K562 (cell line): ENCODE measurements around the gene RDH5. TPM values are rescaled to one million over a fixed set of nuclear protein-coding genes. Genes with fewer than 3 reads are reported as not detected.

Experiments used
- CBX2 ChIP-seq: fragments of 200-600 bp; sonication (generic); IDR thresholded peaks from one replicate; pipeline ENCODE4 v1.6.1; 2012; ENCODE audit warnings: mild to moderate bottlenecking, low read length, inconsistent platforms; ENCODE audit not compliant: insufficient read depth, poor library complexity, severe bottlenecking
- EGR1 ChIP-seq: fragments of 450-650 bp; conservative IDR thresholded peaks from 2 replicates; pipeline ENCODE4 v1.6.1; 2017; ENCODE audit warnings: mild to moderate bottlenecking
- ETV6 ChIP-seq, 3 experiments: fragments of 150-350 bp in 1 of 3; sonication (generic) in 1 of 3; formaldehyde crosslinking in 1 of 3; IDR thresholded peaks; 2 replicates each; pipeline versions ENCODE4 v1.6.1 to v1.8.0; 2014 to 2022; ENCODE audit warnings: borderline replicate concordance in 2 of 3, low read depth in 2 of 3, antibody characterized with exemption in 1 of 3, low read length in 1 of 3, mild to moderate bottlenecking in 1 of 3, missing genetic modification reagents in 1 of 3
- HDAC8 ChIP-seq: fragments of 450-650 bp; IDR thresholded peaks from 2 replicates; pipeline ENCODE4 v1.6.1; 2016; ENCODE audit warnings: mild to moderate bottlenecking, missing genetic modification characterization, moderate library complexity, missing compliant biosample characterization
- HMG20A ChIP-seq: fragments of 450-650 bp; formaldehyde crosslinking; conservative IDR thresholded peaks from 2 replicates; pipeline ENCODE4 v1.4.0; 2020; ENCODE audit warnings: mild to moderate bottlenecking, mixed read lengths
- MEF2A ChIP-seq: IDR thresholded peaks from 2 replicates; pipeline ENCODE4 v1.6.1; 2011; ENCODE audit warnings: low read depth, mild to moderate bottlenecking, low read length, moderate library complexity; ENCODE audit not compliant: control insufficient read depth
- MTA1 ChIP-seq: fragments of 450-650 bp; IDR thresholded peaks from 2 replicates; pipeline ENCODE4 v1.6.1; 2017; ENCODE audit warnings: borderline replicate concordance
- NBN ChIP-seq: fragments of 450-650 bp; IDR thresholded peaks from 2 replicates; pipeline ENCODE4 v1.6.1; 2016; ENCODE audit warnings: low read depth, mild to moderate bottlenecking
- NCOA2 ChIP-seq, 2 experiments: fragments of 450-650 bp; IDR thresholded peaks; 2 replicates each; pipeline ENCODE4 v1.6.1; 2018; ENCODE audit warnings: mild to moderate bottlenecking in 2 of 2, moderate library complexity in 1 of 2; ENCODE audit not compliant: partially characterized antibody in 2 of 2
- PHF8 ChIP-seq: fragments of 200-600 bp; sonication (generic); IDR thresholded peaks from 2 replicates; pipeline ENCODE4 v1.6.1; 2012; ENCODE audit warnings: mixed run types, mild to moderate bottlenecking, inconsistent platforms, low read length, moderate library complexity, borderline replicate concordance
- PTTG1 ChIP-seq: fragments of 450-650 bp; IDR thresholded peaks from 2 replicates; pipeline ENCODE4 v1.6.1; 2016; ENCODE audit warnings: low read depth, mild to moderate bottlenecking, missing genetic modification characterization, missing compliant biosample characterization
- PYGO2 ChIP-seq: fragments of 450-650 bp; IDR thresholded peaks from 2 replicates; pipeline ENCODE4 v1.6.1; 2016; ENCODE audit warnings: mild to moderate bottlenecking, missing genetic modification characterization, moderate library complexity, missing compliant biosample characterization
- RFX1 ChIP-seq: fragments of 450-650 bp; IDR thresholded peaks from 2 replicates; pipeline ENCODE4 v1.6.1; 2016; ENCODE audit warnings: mild to moderate bottlenecking, moderate library complexity
- SUPT5H ChIP-seq: fragments of 450-650 bp; IDR thresholded peaks from 2 replicates; pipeline ENCODE4 v1.6.1; 2016
- TFAM ChIP-seq: fragments of 250-450 bp; sonication (Bioruptor Pico); conservative IDR thresholded peaks from 2 replicates; pipeline ENCODE4 v1.5.0; 2021; ENCODE audit warnings: mild to moderate bottlenecking, moderate library complexity
- ZC3H8 ChIP-seq: fragments of 450-650 bp; IDR thresholded peaks from 2 replicates; pipeline ENCODE4 v1.6.1; 2017
- ZFP1 ChIP-seq: fragments of 450-650 bp; formaldehyde crosslinking; IDR thresholded peaks from 2 replicates; pipeline ENCODE4 v1.4.0; 2020; ENCODE audit warnings: mild to moderate bottlenecking, mixed read lengths
- ZNF76 ChIP-seq: fragments of 250-450 bp; sonication (Bioruptor Pico); IDR thresholded peaks from 2 replicates; pipeline ENCODE4 v1.4.0; 2020; ENCODE audit warnings: mild to moderate bottlenecking, moderate library complexity, borderline replicate concordance
- polyA plus RNA-seq, 8 experiments: library from polyadenylated mRNA; depleted of rRNA in 4 of 8; stranded (reverse) in 5 of 8; unstranded in 3 of 8; fragments of >200 nt; fragmentation: Nextera tagmentation in 2 of 8; fragmentation: Illumina TruSeq in 1 of 8; extraction: Ambion mirVana in 2 of 8; extraction: Trizol in 1 of 8; gene quantifications; 2 replicates each; pipeline versions ENCODE4 v1.2.1 to v1.2.3, GENCODE V29; 2011 to 2014; ENCODE audit warnings: inconsistent platforms in 1 of 8, missing spikeins in 1 of 8
- total RNA-seq, 7 experiments: library from RNA; depleted of rRNA in 6 of 7; stranded (reverse); fragments of >200 nt in 6 of 7; fragmentation: Illumina TruSeq in 2 of 7; extraction: Trizol in 2 of 7; gene quantifications; 2 replicates each; pipeline versions ENCODE4 v1.2.1 to v1.2.3, GENCODE V29; 2011 to 2021; ENCODE audit warnings: low replicate concordance in 1 of 7
- TF ChIP-seq, protein P1 (sequence below): fragments of 450-650 bp; IDR thresholded peaks from one replicate; pipeline ENCODE4 v1.6.1; 2018; ENCODE audit warnings: mild to moderate bottlenecking, moderate library complexity; ENCODE audit not compliant: partially characterized antibody
- TF ChIP-seq, protein P2 (sequence below): sonication (generic); formaldehyde crosslinking; IDR thresholded peaks from 2 replicates; pipeline ENCODE4 v1.5.0; 2020; ENCODE audit warnings: missing genetic modification reagents
- TF ChIP-seq, protein P3 (sequence below): fragments of 250-450 bp; sonication (Bioruptor Pico); IDR thresholded peaks from 2 replicates; pipeline ENCODE4 v1.4.0; 2020; ENCODE audit warnings: mild to moderate bottlenecking, moderate library complexity, borderline replicate concordance
- TF ChIP-seq, protein P4 (sequence below): fragments of 450-650 bp; IDR thresholded peaks from 2 replicates; pipeline ENCODE4 v1.6.1; 2016

The RDH5 gene
- total and polyA plus RNA-seq, 9 of the 15 experiments (the other 6 are each of a cell fraction or from before 2014, with no cell fraction given), result 0.28 to 2.0 (median 1.1) TPM; not detected in 1

DNA sequence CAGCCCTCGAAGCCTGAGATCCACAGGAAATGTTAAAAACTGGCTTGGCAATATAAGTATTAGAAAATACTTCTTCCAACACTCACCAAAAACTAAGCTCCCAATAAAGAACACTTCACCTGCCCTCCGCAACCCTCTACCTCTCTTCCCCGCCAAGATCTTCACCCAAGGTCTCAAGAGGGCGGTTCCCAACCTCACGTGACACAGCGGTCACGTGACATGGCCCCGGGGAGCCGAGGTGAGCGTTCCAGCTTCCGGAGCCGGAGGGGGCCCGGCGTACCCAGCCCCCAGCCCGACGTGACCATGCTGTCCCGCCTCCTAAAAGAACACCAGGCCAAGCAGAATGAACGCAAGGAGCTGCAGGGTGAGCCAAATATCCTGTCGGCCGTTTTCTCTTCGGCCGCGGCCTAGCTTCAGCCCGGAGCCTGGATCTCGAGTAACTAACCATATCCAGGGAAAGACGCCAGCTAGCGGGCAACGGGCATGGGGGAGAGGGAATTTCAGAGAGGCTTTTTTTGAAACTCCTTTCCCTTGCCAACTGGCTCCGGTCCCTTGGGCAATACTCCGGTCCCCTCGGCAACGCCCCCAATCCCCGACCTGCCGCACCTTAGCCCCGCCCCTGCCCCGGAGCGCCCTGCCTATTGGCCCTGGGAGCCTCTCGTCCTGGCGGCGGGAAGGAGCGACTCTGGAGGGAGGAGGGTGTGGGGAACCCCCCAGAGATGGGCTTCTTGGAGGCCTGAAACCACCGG is 4.2 kb upstream of the RDH5 start, which contains the start of gene BLOC1S1 (continued):
- TF ChIP-seq, protein P1, sequence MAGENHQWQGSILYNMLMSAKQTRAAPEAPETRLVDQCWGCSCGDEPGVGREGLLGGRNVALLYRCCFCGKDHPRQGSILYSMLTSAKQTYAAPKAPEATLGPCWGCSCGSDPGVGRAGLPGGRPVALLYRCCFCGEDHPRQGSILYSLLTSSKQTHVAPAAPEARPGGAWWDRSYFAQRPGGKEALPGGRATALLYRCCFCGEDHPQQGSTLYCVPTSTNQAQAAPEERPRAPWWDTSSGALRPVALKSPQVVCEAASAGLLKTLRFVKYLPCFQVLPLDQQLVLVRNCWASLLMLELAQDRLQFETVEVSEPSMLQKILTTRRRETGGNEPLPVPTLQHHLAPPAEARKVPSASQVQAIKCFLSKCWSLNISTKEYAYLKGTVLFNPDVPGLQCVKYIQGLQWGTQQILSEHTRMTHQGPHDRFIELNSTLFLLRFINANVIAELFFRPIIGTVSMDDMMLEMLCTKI, result no peak
- TF ChIP-seq TFAM (no peak), ZNF76 (CRISPR knock-in tag) (no peak), ETV6 (IDR thresholded peaks at IDR 0.05; ENCODE audit: borderline replicate concordance in 1 of 2, low read depth in 2 of 2, low read length in 1 of 2) (peak in 1 of 2 experiments; percentile 35; a peak in 1 of 4 replicates), ETV6 (CRISPR knock-in tag; IDR thresholded peaks at IDR 0.05; ENCODE audit: borderline replicate concordance) (0 out of 2 replicates have a peak, but pooled peaks have one; percentile 56), HMG20A (CRISPR knock-in tag) (no peak), SUPT5H (peak; percentile 66; the same call in 1 of the 2 replicates), PYGO2 (tag) (no peak), MEF2A (peak; percentile 69), NCOA2 (IDR thresholded peaks at IDR 0.05; ENCODE audit: partially characterized antibody in 2 of 2) (no peak), EGR1 (no peak; the same call in 1 of the 2 replicates), PTTG1 (tag) (no peak), CBX2 (no peak), HDAC8 (tag) (no peak), ZC3H8 (no peak), RFX1 (peak; percentile 79), PHF8 (peak; percentile 98), NBN (peak; percentile 83), MTA1 (0 out of 2 replicates have a peak, but pooled peaks have one; percentile 17), ZFP1 (CRISPR knock-in tag) (no peak)
- TF ChIP-seq, protein P2, sequence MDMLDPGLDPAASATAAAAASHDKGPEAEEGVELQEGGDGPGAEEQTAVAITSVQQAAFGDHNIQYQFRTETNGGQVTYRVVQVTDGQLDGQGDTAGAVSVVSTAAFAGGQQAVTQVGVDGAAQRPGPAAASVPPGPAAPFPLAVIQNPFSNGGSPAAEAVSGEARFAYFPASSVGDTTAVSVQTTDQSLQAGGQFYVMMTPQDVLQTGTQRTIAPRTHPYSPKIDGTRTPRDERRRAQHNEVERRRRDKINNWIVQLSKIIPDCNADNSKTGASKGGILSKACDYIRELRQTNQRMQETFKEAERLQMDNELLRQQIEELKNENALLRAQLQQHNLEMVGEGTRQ (CRISPR knock-in tag), result peak; percentile 100
- TF ChIP-seq, protein P3, sequence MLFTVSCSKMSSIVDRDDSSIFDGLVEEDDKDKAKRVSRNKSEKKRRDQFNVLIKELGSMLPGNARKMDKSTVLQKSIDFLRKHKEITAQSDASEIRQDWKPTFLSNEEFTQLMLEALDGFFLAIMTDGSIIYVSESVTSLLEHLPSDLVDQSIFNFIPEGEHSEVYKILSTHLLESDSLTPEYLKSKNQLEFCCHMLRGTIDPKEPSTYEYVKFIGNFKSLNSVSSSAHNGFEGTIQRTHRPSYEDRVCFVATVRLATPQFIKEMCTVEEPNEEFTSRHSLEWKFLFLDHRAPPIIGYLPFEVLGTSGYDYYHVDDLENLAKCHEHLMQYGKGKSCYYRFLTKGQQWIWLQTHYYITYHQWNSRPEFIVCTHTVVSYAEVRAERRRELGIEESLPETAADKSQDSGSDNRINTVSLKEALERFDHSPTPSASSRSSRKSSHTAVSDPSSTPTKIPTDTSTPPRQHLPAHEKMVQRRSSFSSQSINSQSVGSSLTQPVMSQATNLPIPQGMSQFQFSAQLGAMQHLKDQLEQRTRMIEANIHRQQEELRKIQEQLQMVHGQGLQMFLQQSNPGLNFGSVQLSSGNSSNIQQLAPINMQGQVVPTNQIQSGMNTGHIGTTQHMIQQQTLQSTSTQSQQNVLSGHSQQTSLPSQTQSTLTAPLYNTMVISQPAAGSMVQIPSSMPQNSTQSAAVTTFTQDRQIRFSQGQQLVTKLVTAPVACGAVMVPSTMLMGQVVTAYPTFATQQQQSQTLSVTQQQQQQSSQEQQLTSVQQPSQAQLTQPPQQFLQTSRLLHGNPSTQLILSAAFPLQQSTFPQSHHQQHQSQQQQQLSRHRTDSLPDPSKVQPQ, result 0 out of 2 replicates have a peak, but pooled peaks have one; percentile 40
- TF ChIP-seq, protein P4, sequence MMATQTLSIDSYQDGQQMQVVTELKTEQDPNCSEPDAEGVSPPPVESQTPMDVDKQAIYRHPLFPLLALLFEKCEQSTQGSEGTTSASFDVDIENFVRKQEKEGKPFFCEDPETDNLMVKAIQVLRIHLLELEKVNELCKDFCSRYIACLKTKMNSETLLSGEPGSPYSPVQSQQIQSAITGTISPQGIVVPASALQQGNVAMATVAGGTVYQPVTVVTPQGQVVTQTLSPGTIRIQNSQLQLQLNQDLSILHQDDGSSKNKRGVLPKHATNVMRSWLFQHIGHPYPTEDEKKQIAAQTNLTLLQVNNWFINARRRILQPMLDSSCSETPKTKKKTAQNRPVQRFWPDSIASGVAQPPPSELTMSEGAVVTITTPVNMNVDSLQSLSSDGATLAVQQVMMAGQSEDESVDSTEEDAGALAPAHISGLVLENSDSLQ, result peak; percentile 28; the same call in 1 of the 2 replicates
